Hepatocyte (in vitro differentiated cells): Measurements from ENCODE around the gene S100G. TPM values are rescaled to one million over a fixed set of nuclear protein-coding genes. Genes with fewer than 3 reads are reported as not detected.

Experiments used
- DNase-seq: peaks from one replicate; pipeline ENCODE4 v3.0.0-alpha.2; 2016; ENCODE audit warnings: low spot score
- H2AFZ ChIP-seq: fragments of 200-600 bp; sonication (generic); 2 replicates; pipeline ENCODE4 v1.6.0; 2016; ENCODE audit warnings: antibody characterized with exemption, mild to moderate bottlenecking
- H3K27ac ChIP-seq: fragments of 200-600 bp; sonication (generic); 2 replicates; pipeline ENCODE4 v1.5.1; 2016; ENCODE audit warnings: mild to moderate bottlenecking
- H3K27me3 ChIP-seq: fragments of 200-600 bp; sonication (generic); 2 replicates; pipeline ENCODE4 v1.6.1; 2016
- H3K36me3 ChIP-seq: fragments of 200-600 bp; sonication (generic); replicated peaks from 2 replicates; pipeline ENCODE4 v1.5.1; 2016; ENCODE audit warnings: low read depth; ENCODE audit not compliant: insufficient read depth
- H3K4me1 ChIP-seq: fragments of 200-600 bp; sonication (generic); 2 replicates; pipeline ENCODE4 v1.5.1; 2016; ENCODE audit warnings: mild to moderate bottlenecking, moderate library complexity; ENCODE audit not compliant: insufficient read depth
- H3K4me2 ChIP-seq: fragments of 200-600 bp; sonication (generic); 2 replicates; pipeline ENCODE4 v1.6.0; 2016
- H3K4me3 ChIP-seq: fragments of 200-600 bp; sonication (generic); 2 replicates; pipeline ENCODE4 v1.5.1; 2016; ENCODE audit warnings: mild to moderate bottlenecking
- H3K79me2 ChIP-seq: fragments of 200-600 bp; sonication (generic); 2 replicates; pipeline ENCODE4 v1.6.0; 2017; ENCODE audit warnings: mild to moderate bottlenecking
- H3K9me2 ChIP-seq: fragments of 200-600 bp; sonication (generic); replicated peaks from 2 replicates; pipeline ENCODE4 v1.6.0; 2017; ENCODE audit warnings: mild to moderate bottlenecking; ENCODE audit not compliant: insufficient read depth
- H3K9me3 ChIP-seq: fragments of 200-600 bp; sonication (generic); 2 replicates; pipeline ENCODE4 v1.5.1; 2016; ENCODE audit warnings: low read depth, mild to moderate bottlenecking
- H4K20me1 ChIP-seq: fragments of 200-600 bp; sonication (generic); 2 replicates; pipeline ENCODE4 v1.6.0; 2016; ENCODE audit warnings: mild to moderate bottlenecking; ENCODE audit not compliant: insufficient read depth, poor library complexity, severe bottlenecking
- EZH2 ChIP-seq: fragments of 200-600 bp; sonication (generic); IDR thresholded peaks from 2 replicates; pipeline ENCODE4 v1.6.1; 2016; ENCODE audit warnings: antibody characterized with exemption, mild to moderate bottlenecking, borderline replicate concordance
- EZH2phosphoT487 ChIP-seq: fragments of 200-600 bp; sonication (generic); IDR thresholded peaks from one replicate; pipeline ENCODE4 v1.6.1; 2018; ENCODE audit warnings: antibody characterized with exemption, mild to moderate bottlenecking, low read depth, moderate library complexity; ENCODE audit not compliant: unreplicated experiment, severe bottlenecking
- WGBS: methylation state at CpG from one replicate; pipeline ENCODE4 v1.1.6; 2016; ENCODE audit warnings: low lambda C conversion rate; ENCODE audit errors: missing lambda C conversion rate; 5-methylcytosine and 5-hydroxymethylcytosine counted together
- polyA plus RNA-seq: library from polyadenylated mRNA; unstranded; fragments of >200 nt; fragmentation: Nextera tagmentation; extraction: Ambion mirVana; gene quantifications from 2 replicates; pipeline ENCODE4 v1.2.1, GENCODE V29; 2016
- total RNA-seq: library from RNA; depleted of rRNA; stranded (reverse); fragments of >200 nt; gene quantifications from 2 replicates; pipeline ENCODE4 v1.2.3, GENCODE V29; 2014
- TF ChIP-seq, protein P1 (sequence below): fragments of 200-600 bp; sonication (generic); IDR thresholded peaks from 2 replicates; pipeline ENCODE4 v1.5.1; 2016; ENCODE audit warnings: antibody characterized with exemption, mild to moderate bottlenecking; ENCODE audit not compliant: poor library complexity

S100G gene
- total and polyA plus RNA-seq, 2 experiments from 2014 or later: 4.1 to 35.3 TPM

DNA sequence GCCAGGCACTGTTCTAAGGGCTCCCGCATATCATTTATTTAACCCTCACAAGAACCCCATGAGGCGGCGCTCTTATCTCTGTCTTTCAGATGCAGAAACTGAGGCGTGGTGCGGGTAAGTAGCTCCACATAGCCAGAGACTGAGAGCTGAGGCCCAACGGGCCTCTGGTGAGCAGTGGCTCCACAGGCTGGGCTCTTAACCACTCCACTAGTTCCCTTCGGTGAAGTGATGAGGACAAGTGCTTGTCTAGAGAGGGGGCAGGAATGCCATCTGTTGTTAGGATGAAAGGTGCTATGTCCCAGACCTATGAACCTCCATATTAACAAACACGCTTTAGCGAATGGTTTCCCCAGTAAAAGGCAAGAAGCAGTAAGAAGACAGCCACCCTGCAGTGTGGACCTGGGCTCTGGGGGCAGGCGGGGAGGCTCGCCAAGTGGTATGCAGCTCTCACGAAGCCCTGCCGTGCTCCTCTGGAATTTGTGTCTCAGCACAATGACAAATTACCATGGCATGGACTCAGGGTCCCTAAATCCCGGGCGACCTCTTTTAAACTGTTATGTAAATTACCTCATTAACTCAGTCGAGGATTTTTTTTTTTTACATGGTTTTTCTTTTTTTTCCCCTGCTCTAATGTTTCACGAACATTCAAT, 20.9 kb upstream of the S100G start:
- Histone ChIP-seq H3K9me2 (no peaks in the 10 kb centered on the region), H3K4me3 (no peak overlapping the region), H4K20me1 (no peaks in the 10 kb centered on the region), H3K79me2 (no peaks in the 10 kb centered on the region), H3K9me3 (no peaks in the 10 kb centered on the region), H3K4me1 (peaks cover 8% of the 10 kb centered on the region), H3K36me3 (no peaks in the 10 kb centered on the region), H3K27ac (no peak overlapping the region), H3K27me3 (no peaks in the 10 kb centered on the region), H3K4me2 (peak overlapping the region; percentile 25), H2AFZ (no peak overlapping the region)
- DNase-seq: no peak
- TF ChIP-seq, protein P1, sequence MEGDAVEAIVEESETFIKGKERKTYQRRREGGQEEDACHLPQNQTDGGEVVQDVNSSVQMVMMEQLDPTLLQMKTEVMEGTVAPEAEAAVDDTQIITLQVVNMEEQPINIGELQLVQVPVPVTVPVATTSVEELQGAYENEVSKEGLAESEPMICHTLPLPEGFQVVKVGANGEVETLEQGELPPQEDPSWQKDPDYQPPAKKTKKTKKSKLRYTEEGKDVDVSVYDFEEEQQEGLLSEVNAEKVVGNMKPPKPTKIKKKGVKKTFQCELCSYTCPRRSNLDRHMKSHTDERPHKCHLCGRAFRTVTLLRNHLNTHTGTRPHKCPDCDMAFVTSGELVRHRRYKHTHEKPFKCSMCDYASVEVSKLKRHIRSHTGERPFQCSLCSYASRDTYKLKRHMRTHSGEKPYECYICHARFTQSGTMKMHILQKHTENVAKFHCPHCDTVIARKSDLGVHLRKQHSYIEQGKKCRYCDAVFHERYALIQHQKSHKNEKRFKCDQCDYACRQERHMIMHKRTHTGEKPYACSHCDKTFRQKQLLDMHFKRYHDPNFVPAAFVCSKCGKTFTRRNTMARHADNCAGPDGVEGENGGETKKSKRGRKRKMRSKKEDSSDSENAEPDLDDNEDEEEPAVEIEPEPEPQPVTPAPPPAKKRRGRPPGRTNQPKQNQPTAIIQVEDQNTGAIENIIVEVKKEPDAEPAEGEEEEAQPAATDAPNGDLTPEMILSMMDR: no peak
- TF ChIP-seq EZH2 (no peak), EZH2phosphoT487 (no peak)
- WGBS: 72% methylated on average over 17 of the region's 17 CpGs

DNA sequence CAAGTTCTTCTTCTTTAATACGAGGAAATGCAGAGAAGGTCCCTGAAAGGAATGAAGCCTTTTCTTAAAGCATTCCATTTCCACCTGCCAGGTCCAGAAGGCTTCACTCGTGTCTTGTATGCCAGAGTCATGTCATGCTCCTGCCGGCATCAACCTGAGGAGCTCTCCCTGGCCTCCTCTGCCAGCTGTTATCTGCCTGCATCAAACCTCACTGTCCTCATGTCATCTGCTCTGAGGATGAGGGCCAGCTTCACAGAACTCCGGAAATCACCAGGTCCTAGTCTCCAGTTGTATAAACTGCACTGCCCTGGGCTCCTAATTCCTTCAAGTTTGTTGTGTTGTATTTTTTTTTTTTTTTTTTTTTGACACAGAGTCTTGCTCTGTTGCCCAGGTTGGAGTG, 20.0 kb upstream of the S100G start:
- WGBS: 65% methylated on average over 4 of the region's 4 CpGs
- Histone ChIP-seq H3K4me1 (peaks cover 9% of the 10 kb centered on the region), H3K4me2 (peak overlapping the region; percentile 25), H4K20me1 (no peaks in the 10 kb centered on the region), H3K27ac (peak overlapping the region; percentile 8), H3K27me3 (no peaks in the 10 kb centered on the region), H3K36me3 (no peaks in the 10 kb centered on the region), H2AFZ (no peak overlapping the region), H3K4me3 (no peak overlapping the region), H3K79me2 (no peaks in the 10 kb centered on the region), H3K9me2 (no peaks in the 10 kb centered on the region), H3K9me3 (no peaks in the 10 kb centered on the region)
- TF ChIP-seq EZH2 (no peak), EZH2phosphoT487 (no peak)
- TF ChIP-seq, protein P1: no peak
- no peak for DNase-seq

GRCh38 chrX:16633754-16634153, 16.2 kb upstream of the S100G start:
- Histone ChIP-seq H3K27me3 (no peaks in the 10 kb centered on the region), H3K36me3 (no peaks in the 10 kb centered on the region), H3K4me1 (peaks cover 9% of the 10 kb centered on the region), H2AFZ (no peak overlapping the region), H3K4me2 (no peak overlapping the region), H3K9me3 (no peaks in the 10 kb centered on the region), H3K79me2 (no peaks in the 10 kb centered on the region), H3K27ac (peak overlapping the region; percentile 49), H4K20me1 (no peaks in the 10 kb centered on the region), H3K9me2 (no peaks in the 10 kb centered on the region), H3K4me3 (no peak overlapping the region)
- WGBS: 68% methylated on average over 4 of the region's 4 CpGs
- TF ChIP-seq EZH2phosphoT487: no peak
- TF ChIP-seq, protein P1: no peak
- no peak for TF ChIP-seq EZH2
- DNase-seq: no peak

DNA sequence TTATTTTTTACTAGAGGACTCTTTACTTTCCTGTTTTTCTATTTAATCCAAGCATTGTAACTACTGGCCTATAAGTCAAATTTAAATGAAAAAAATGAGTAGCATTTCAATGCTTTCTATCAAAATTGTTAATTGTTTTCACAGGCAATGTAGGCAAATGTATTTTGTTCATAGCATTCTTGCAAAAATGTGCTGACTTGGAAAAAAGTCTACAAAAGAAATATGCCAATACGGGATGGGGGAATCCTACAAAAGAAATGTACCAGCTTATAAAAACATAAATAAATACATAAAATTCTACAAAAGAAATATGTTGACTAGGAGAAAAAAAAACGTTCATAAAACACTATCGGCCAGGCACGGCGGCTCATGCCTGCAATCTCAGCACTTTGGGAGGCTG, 14.9 kb upstream of the S100G start:
- H3K27me3 ChIP-seq: no peaks in the 10 kb centered on the region
- no peaks in the 10 kb centered on the region for H4K20me1 ChIP-seq
- no peaks in the 10 kb centered on the region for H3K9me3 ChIP-seq
- TF ChIP-seq EZH2 (no peak), EZH2phosphoT487 (no peak)
- TF ChIP-seq, protein P1: no peak
- 96% methylated on average over 5 of the region's 5 CpGs for WGBS
- no peaks in the 10 kb centered on the region for H3K36me3 ChIP-seq
- H2AFZ ChIP-seq: no peak overlapping the region
- H3K27ac ChIP-seq: no peak overlapping the region
- no peak overlapping the region for H3K4me3 ChIP-seq
- H3K9me2 ChIP-seq: no peaks in the 10 kb centered on the region
- H3K4me1 ChIP-seq: peaks cover 9% of the 10 kb centered on the region
- no peaks in the 10 kb centered on the region for H3K79me2 ChIP-seq
- DNase-seq: no peak
- no peak overlapping the region for H3K4me2 ChIP-seq
